Measurements from ENCODE around the gene VWA8.

VWA8 gene

GRCh38 chr13:41960637-41961465, at the start of gene VWA8:
TSS of gene VWA8 (minus strand) at chr13:41961109. CDS start at chr13:41961015, 94 bp downstream.
- peaks cover 0 to 5% (median 0%) of the 10 kb centered on the region in 11 experiments; a peak in 1 of 22 replicates for H3K27me3 ChIP-seq
- peak within 1 kb of the TSS; percentile 79 to 97 (median 90) for H3K4me2 ChIP-seq
- no peaks in the 10 kb centered on the region for H3K9me3 ChIP-seq (replicated peaks in 1 of 11)
- no peaks in the 10 kb centered on the region; a peak in 1 of 22 replicates for H4K20me1 ChIP-seq
- H3K36me3 ChIP-seq = peaks cover 0 to 5% (median 0%) of the 10 kb centered on the region in 11 experiments; a peak in 1 of 22 replicates
- peak within 1 kb of the TSS; percentile 68 to 87 (median 79) for H3K4me3 ChIP-seq
- peak within 1 kb of the TSS; percentile 70 to 88 (median 83) for H3K9ac ChIP-seq
- TF ChIP-seq Cebpa-rat (IDR thresholded peaks at IDR 0.05) = no peak
- H3K4me1 ChIP-seq = peaks cover 7 to 15% (median 13%) of the 10 kb centered on the region in 10 experiments; a peak in 17 of 20 replicates
- H3K27ac ChIP-seq = peak within 1 kb of the TSS in 10 of 11 experiments; percentile 58 to 81 (median 76); a peak in 21 of 22 replicates

- Histone ChIP-seq H3K27me3 (no peaks in the 10 kb centered on the region), H3K27ac (no peak overlapping the region), H3K36me3 (no peaks in the 10 kb centered on the region), H3K4me1 (no peaks in the 10 kb centered on the region), H3K4me3 (no peak overlapping the region), H4K20me1 (no peaks in the 10 kb centered on the region), H3K4me2 (no peak overlapping the region), H3K9ac (no peak overlapping the region), H3K9me3 (replicated peaks in 1 of 11) (no peaks in the 10 kb centered on the region)
- TF ChIP-seq Cebpa-rat (IDR thresholded peaks at IDR 0.05) = no peak
Measured at GRCh38 chr13:42009057-42009456, 48.1 kb upstream of the VWA8 start.

DNA sequence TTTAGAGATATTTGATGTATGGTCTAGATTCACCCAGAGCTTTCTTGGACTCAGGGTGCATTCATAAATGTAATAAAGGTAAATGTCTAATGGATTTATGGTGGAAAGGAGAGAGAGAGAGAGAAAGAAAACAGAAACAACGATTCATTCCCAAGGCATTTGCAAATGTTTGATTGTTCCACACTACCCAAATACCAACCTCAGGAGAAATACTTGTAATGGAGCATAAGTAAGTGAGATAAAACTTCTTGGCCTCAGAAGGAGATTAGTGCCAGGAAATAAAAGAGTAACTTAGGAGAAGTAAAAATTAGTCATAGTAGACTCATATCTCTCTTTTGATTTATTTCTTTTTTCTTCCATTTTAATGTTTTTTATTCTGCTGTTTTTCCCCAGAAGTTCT, 46.9 kb upstream of the VWA8 start:
- TF ChIP-seq Cebpa-rat (IDR thresholded peaks at IDR 0.05) = no peak
- Histone ChIP-seq H4K20me1 (no peaks in the 10 kb centered on the region), H3K36me3 (no peaks in the 10 kb centered on the region), H3K4me1 (no peaks in the 10 kb centered on the region), H3K27ac (no peak overlapping the region), H3K9me3 (replicated peaks in 1 of 11) (no peaks in the 10 kb centered on the region), H3K4me3 (no peak overlapping the region), H3K9ac (no peak overlapping the region), H3K27me3 (no peaks in the 10 kb centered on the region), H3K4me2 (no peak overlapping the region)

GRCh38 chr13:42002066-42002465, 41.2 kb upstream of the VWA8 start:
- Histone ChIP-seq H3K27ac (no peak overlapping the region), H3K9ac (no peak overlapping the region), H3K4me3 (no peak overlapping the region), H3K4me1 (no peaks in the 10 kb centered on the region), H3K36me3 (no peaks in the 10 kb centered on the region), H3K27me3 (no peaks in the 10 kb centered on the region), H3K9me3 (replicated peaks in 1 of 11) (no peaks in the 10 kb centered on the region), H3K4me2 (no peak overlapping the region), H4K20me1 (no peaks in the 10 kb centered on the region)
- no peak for TF ChIP-seq Cebpa-rat (IDR thresholded peaks at IDR 0.05)

- Histone ChIP-seq H3K9ac (no peak overlapping the region), H4K20me1 (no peaks in the 10 kb centered on the region), H3K27me3 (no peaks in the 10 kb centered on the region), H3K36me3 (no peaks in the 10 kb centered on the region), H3K4me1 (no peaks in the 10 kb centered on the region), H3K4me3 (no peak overlapping the region), H3K9me3 (replicated peaks in 1 of 11) (no peaks in the 10 kb centered on the region), H3K4me2 (no peak overlapping the region), H3K27ac (no peak overlapping the region)
- no peak for TF ChIP-seq Cebpa-rat (IDR thresholded peaks at IDR 0.05)
Measured at GRCh38 chr13:42001580-42001979, 40.7 kb upstream of the VWA8 start.

DNA sequence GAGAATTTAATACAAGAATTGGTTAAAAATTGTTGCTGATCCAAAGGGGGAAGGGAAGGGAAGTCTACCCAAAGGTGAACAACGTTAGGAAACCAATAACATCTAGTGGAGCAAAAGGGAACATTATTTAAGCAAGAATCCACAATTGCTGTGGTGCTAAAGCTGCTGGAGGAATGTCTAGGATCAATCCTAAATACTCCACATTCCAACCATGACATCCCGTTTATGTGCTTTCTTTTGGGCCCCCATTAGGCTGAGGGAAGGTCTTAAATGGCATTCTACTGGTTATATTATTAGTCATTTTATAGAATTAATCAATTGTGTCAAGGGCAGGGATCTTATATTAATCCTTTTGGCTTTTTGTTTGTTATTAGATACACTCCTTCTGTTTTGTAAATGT, 39.9 kb upstream of the VWA8 start:
- Histone ChIP-seq H3K9me3 (replicated peaks in 1 of 11) (no peaks in the 10 kb centered on the region), H3K4me3 (no peak overlapping the region), H3K9ac (no peak overlapping the region), H3K4me2 (no peak overlapping the region), H3K36me3 (no peaks in the 10 kb centered on the region), H4K20me1 (no peaks in the 10 kb centered on the region), H3K27ac (no peak overlapping the region), H3K27me3 (no peaks in the 10 kb centered on the region), H3K4me1 (no peaks in the 10 kb centered on the region)
- no peak for TF ChIP-seq Cebpa-rat (IDR thresholded peaks at IDR 0.05)

GRCh38 chr13:41997396-41997795, 36.5 kb upstream of the VWA8 start:
- Histone ChIP-seq H4K20me1 (no peaks in the 10 kb centered on the region), H3K4me1 (no peaks in the 10 kb centered on the region), H3K4me2 (no peak overlapping the region), H3K9me3 (replicated peaks in 1 of 11) (no peaks in the 10 kb centered on the region), H3K4me3 (no peak overlapping the region), H3K9ac (no peak overlapping the region), H3K27me3 (no peaks in the 10 kb centered on the region), H3K36me3 (no peaks in the 10 kb centered on the region), H3K27ac (no peak overlapping the region)
- TF ChIP-seq Cebpa-rat (IDR thresholded peaks at IDR 0.05) = no peak

- TF ChIP-seq Cebpa-rat (IDR thresholded peaks at IDR 0.05) = no peak
- Histone ChIP-seq H3K4me1 (no peaks in the 10 kb centered on the region), H3K9me3 (replicated peaks in 1 of 11) (no peaks in the 10 kb centered on the region), H3K4me3 (no peak overlapping the region), H3K27ac (no peak overlapping the region), H3K4me2 (0 out of 22 replicates have a peak overlapping the region, but pooled peaks of 2 of the 11 experiments have one; percentile 16 to 36), H3K9ac (no peak overlapping the region), H4K20me1 (no peaks in the 10 kb centered on the region), H3K27me3 (no peaks in the 10 kb centered on the region), H3K36me3 (no peaks in the 10 kb centered on the region)
Measured at GRCh38 chr13:41995946-41996345, 35.0 kb upstream of the VWA8 start.

GRCh38 chr13:41995336-41995735, 34.4 kb upstream of the VWA8 start:
- H3K4me2 ChIP-seq = no peak overlapping the region
- H3K4me3 ChIP-seq = no peak overlapping the region
- H3K36me3 ChIP-seq = no peaks in the 10 kb centered on the region
- no peaks in the 10 kb centered on the region for H4K20me1 ChIP-seq
- TF ChIP-seq Cebpa-rat (IDR thresholded peaks at IDR 0.05) = no peak
- H3K27ac ChIP-seq = no peak overlapping the region
- H3K9ac ChIP-seq = no peak overlapping the region
- H3K27me3 ChIP-seq = no peaks in the 10 kb centered on the region
- H3K4me1 ChIP-seq = no peaks in the 10 kb centered on the region
- H3K9me3 ChIP-seq (replicated peaks in 1 of 11) = no peaks in the 10 kb centered on the region

- no peak overlapping the region for H3K27ac ChIP-seq
- TF ChIP-seq Cebpa-rat (IDR thresholded peaks at IDR 0.05) = no peak
- no peak overlapping the region for H3K4me2 ChIP-seq
- no peak overlapping the region for H3K4me3 ChIP-seq
- H3K27me3 ChIP-seq = no peaks in the 10 kb centered on the region
- H3K4me1 ChIP-seq = no peaks in the 10 kb centered on the region
- no peak overlapping the region for H3K9ac ChIP-seq
- H4K20me1 ChIP-seq = no peaks in the 10 kb centered on the region
- no peaks in the 10 kb centered on the region for H3K36me3 ChIP-seq
- no peaks in the 10 kb centered on the region for H3K9me3 ChIP-seq (replicated peaks in 1 of 11)
Measured at GRCh38 chr13:41994696-41995095, 33.8 kb upstream of the VWA8 start.
